Adrenal gland (tissue), 12 donors: ENCODE results near the gene PPP1R12B. TPM values are rescaled to one million over a fixed set of nuclear protein-coding genes. Genes with fewer than 3 reads are reported as not detected.
"Not testable (repeated sequence)": the region's sequence is repeated elsewhere in the genome, so short reads cannot be mapped to it uniquely, and the experiment has no call there.

ENCODE experiments used
- DNase-seq, 7 donors: peaks; one replicate each; pipeline ENCODE4 v3.0.0-alpha.2; 2019 to 2020
- H3K27ac ChIP-seq, 5 donors: fragments of 200-600 bp; sonication (generic) in 4 of 5; 1 replicate in 3 of 5; 2 replicates in 2 of 5; pipeline versions ENCODE4 v1.5.1 to v1.8.0; 2016 to 2020; ENCODE audit warnings: mild to moderate bottlenecking in 1 of 5
- H3K27me3 ChIP-seq: fragments of 200-600 bp; 2 replicates; pipeline ENCODE4 v1.8.0; 2021
- H3K36me3 ChIP-seq, 2 donors: fragments of 200-600 bp; replicated peaks in 1 of 2; 1 replicate in 1 of 2; 2 replicates in 1 of 2; pipeline versions ENCODE4 v1.5.1 to v1.8.0; 2018 to 2022
- H3K4me1 ChIP-seq, 2 donors: fragments of 200-600 bp; replicated peaks in 1 of 2; 1 replicate in 1 of 2; 2 replicates in 1 of 2; pipeline versions ENCODE4 v1.5.1 to v1.8.0; 2018 to 2021
- H3K4me3 ChIP-seq, 4 donors: fragments of 200-600 bp; sonication (generic) in 3 of 4; one replicate each; pipeline ENCODE4 v1.5.1; 2016 to 2018
- H3K9me3 ChIP-seq, 3 donors: fragments of 200-600 bp; sonication (generic) in 1 of 3; replicated peaks in 1 of 3; 1 replicate in 2 of 3; 2 replicates in 1 of 3; pipeline versions ENCODE4 v1.5.1 to v1.8.0; 2016 to 2021
- CTCF ChIP-seq, 6 experiments: fragments of 450-650 bp in 4 of 6; fragments of 200-600 bp in 2 of 6; sonication (generic) in 1 of 6; IDR thresholded peaks; 1 replicate in 5 of 6; 2 replicates in 1 of 6; pipeline versions ENCODE4 v1.5.1 to v1.8.0; 2016 to 2021; ENCODE audit warnings: antibody characterized with exemption in 6 of 6, mild to moderate bottlenecking in 2 of 6, moderate library complexity in 1 of 6
- POLR2A ChIP-seq, 2 donors: fragments of 450-650 bp; IDR thresholded peaks; one replicate each; pipeline ENCODE4 v1.6.1; 2017; ENCODE audit warnings: antibody characterized with exemption in 2 of 2, mild to moderate bottlenecking in 2 of 2, moderate library complexity in 1 of 2
- WGBS, 4 donors: extraction: QIAGEN DNeasy Blood & Tissue Kit in 2 of 4; methylation state at CpG; one replicate each; pipeline versions ENCODE4 v1.1.5 to v1.1.7; 2013 to 2017; 5-methylcytosine and 5-hydroxymethylcytosine counted together
- intact Hi-C, 2 donors: fragments of 100-400 bp; cut with DNase I; formaldehyde crosslinking; loops; one replicate each; pipeline versions ENCODE4 v1.14.1 to v1.15.0; 2022 to 2023
- polyA plus RNA-seq, 3 donors: library from polyadenylated mRNA; stranded (reverse); fragments of 200-250 nt in 2 of 3; fragments of 350-450 nt in 1 of 3; fragmentation: Illumina TruSeq in 1 of 3; extraction: RNeasy Lipid Tissue Mini Kit (QIAGEN cat#74804) in 1 of 3; gene quantifications; one replicate each; pipeline ENCODE4 v1.2.3, GENCODE V29; 2013 to 2014
- total RNA-seq, 9 donors: library from RNA; depleted of rRNA in 4 of 9; stranded (reverse); fragments of >200 nt in 4 of 9; fragments of 120-200 nt in 1 of 9; fragmentation: NEBNext Ultra II Directional in 1 of 9; extraction: Animal tissue kit (Norgen Biotek cat#: 25700) in 1 of 9; gene quantifications; one replicate each; pipeline versions ENCODE4 v1.1.0 to v1.2.4, GENCODE V29; 2013 to 2023
- donor health status: healthy with polysubstance abuse.
- donor health status: Bipolar disorder and iron deficiency.
- donor health status: DM: yes; HTN: yes; CAD: no.
- donor health status: DM: no; HTN: no; CAD: no.
- donor health status: DM: no; HTN: no; CAD: no.
- donor health status: DM: yes; HTN: yes; CAD: no.

Gene PPP1R12B
- total and polyA plus RNA-seq, 12 donors: 3.0 to 43.9 (median 19.8) TPM

DNA sequence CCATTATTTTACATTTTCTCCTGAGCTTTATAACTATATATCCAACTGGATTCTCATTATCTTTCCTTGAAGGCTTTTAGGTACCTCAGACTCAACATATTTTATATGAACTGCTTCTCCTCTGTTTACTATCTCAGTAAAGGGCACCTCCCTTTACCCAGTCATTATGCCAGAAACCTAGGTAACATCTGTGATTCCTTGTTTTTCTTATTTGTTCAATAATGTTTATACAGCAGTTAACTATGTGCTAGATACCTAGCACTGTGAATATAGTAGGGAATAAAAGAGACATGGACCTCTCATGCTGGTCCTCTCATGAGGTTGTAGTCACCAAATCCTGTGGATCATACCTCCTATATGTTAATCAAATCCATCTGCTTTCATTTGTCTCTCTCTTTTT is 25.6 kb downstream of the PPP1R12B start:
- H3K36me3 ChIP-seq: no peaks in the 10 kb centered on the region
- H3K4me3 ChIP-seq: no peak overlapping the region
- no peaks in the 10 kb centered on the region for H3K27me3 ChIP-seq
- no peak overlapping the region for H3K27ac ChIP-seq
- TF ChIP-seq POLR2A (IDR thresholded peaks at IDR 0.05): no peak
- no peak for TF ChIP-seq CTCF (IDR thresholded peaks at IDR 0.05)
- DNase-seq: no peak
- intact Hi-C loops: no loop called here
- H3K4me1 ChIP-seq: peaks cover 7 to 9% of the 10 kb centered on the region in 2 donors
- no peaks in the 10 kb centered on the region for H3K9me3 ChIP-seq

- H3K27ac ChIP-seq, H3K4me1 ChIP-seq, intact Hi-C loops, H3K9me3 ChIP-seq, DNase-seq, H3K36me3 ChIP-seq, H3K4me3 ChIP-seq, H3K27me3 ChIP-seq: not testable (repeated sequence)
- WGBS, 4 donors: 91 to 98% (median 93%) methylated on average over 3 of the region's 3 CpGs
Observed at GRCh38 chr1:202375175-202375574, 26.7 kb downstream of the PPP1R12B start.

- no peak overlapping the region for H3K27ac ChIP-seq
- intact Hi-C loops: no loop called here
- no peak for TF ChIP-seq POLR2A (IDR thresholded peaks at IDR 0.05)
- no peak for TF ChIP-seq CTCF (IDR thresholded peaks at IDR 0.05)
- no peaks in the 10 kb centered on the region for H3K36me3 ChIP-seq
- H3K4me1 ChIP-seq: peaks cover 7 to 9% of the 10 kb centered on the region in 2 donors
- H3K27me3 ChIP-seq: no peaks in the 10 kb centered on the region
- H3K4me3 ChIP-seq: no peak overlapping the region
- no peaks in the 10 kb centered on the region for H3K9me3 ChIP-seq
- DNase-seq: no peak
- WGBS, 4 donors: 18 to 33% (median 27%) methylated on average over 1 of the region's 1 CpG
Observed at GRCh38 chr1:202376247-202376646, 27.7 kb downstream of the PPP1R12B start.

- 69 to 83% (median 79%) methylated on average over 4 of the region's 4 CpGs for WGBS, 4 donors
- H3K4me1 ChIP-seq, H3K27ac ChIP-seq, DNase-seq, H3K36me3 ChIP-seq, intact Hi-C loops, H3K9me3 ChIP-seq, H3K4me3 ChIP-seq, H3K27me3 ChIP-seq: not testable (repeated sequence)
Observed at GRCh38 chr1:202379884-202380529, 31.5 kb downstream of the PPP1R12B start.

- H3K36me3 ChIP-seq: not testable (repeated sequence)
Observed at GRCh38 chr1:202380535-202380934, 32.0 kb downstream of the PPP1R12B start.

DNA sequence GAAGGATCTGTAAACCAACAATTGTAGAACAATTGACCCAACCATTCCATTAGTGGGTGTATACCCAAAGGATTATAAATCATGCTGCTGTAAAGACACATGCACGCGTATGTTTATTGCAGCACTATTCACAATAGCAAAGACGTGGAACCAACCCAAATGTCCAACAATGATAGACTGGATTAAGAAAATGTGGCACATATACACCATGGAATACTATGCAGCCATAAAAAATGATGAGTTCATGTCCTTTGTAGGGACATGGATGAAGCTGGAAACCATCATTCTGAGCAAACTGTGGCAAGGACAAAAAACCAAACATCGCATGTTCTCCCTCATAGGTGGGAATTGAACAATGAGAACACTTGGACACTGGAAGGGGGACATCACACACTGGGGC is 33.4 kb downstream of the PPP1R12B start:
- H3K27me3 ChIP-seq, H3K4me1 ChIP-seq, H3K4me3 ChIP-seq, H3K36me3 ChIP-seq, DNase-seq, intact Hi-C loops, H3K27ac ChIP-seq, H3K9me3 ChIP-seq: not testable (repeated sequence)
- WGBS, 4 donors: 95 to 99% (median 98%) methylated on average over 4 of the region's 4 CpGs

More at GRCh38 chr1:202380535-202380934, 32.0 kb downstream of the PPP1R12B start:
- H3K4me3 ChIP-seq, H3K27ac ChIP-seq, DNase-seq, H3K27me3 ChIP-seq, intact Hi-C loops, H3K9me3 ChIP-seq, H3K4me1 ChIP-seq: not testable (repeated sequence)
- WGBS, 4 donors: 81 to 96% (median 92%) methylated on average over 2 of the region's 2 CpGs

DNA sequence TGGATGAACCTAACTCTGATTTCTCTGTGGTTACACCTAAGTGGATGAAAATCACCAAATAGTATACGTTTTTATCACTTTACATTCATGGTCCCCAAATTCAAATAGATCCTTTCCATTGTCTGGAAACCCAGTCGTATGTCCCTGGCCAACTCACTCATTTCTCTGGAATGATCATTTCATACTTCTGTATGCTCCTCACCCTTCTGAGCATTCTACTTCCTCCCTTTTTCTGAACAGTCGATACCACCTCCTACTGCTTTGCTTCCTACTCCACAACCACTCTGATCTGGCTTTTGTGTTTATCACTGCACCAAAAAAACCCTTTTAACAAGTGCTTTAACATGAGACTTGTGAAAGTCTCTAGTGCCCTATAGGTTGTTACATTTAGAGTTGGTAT is 47.3 kb downstream of the PPP1R12B start:
- H3K27me3 ChIP-seq, DNase-seq, H3K9me3 ChIP-seq, H3K4me1 ChIP-seq, H3K36me3 ChIP-seq, H3K27ac ChIP-seq, H3K4me3 ChIP-seq, intact Hi-C loops: not testable (repeated sequence)
- 72 to 81% (median 80%) methylated on average over 3 of the region's 3 CpGs for WGBS, 4 donors
